K562 (cell line): Measurements from ENCODE around the gene SLC9C2. TPM values are rescaled to one million over a fixed set of nuclear protein-coding genes. Genes with fewer than 3 reads are reported as not detected.
A peak's percentile ranks its signal among the peaks of the same experiment; 100 is the strongest.

ENCODE experiments used
- CEBPB ChIP-seq: fragments of 450-650 bp; IDR thresholded peaks from 2 replicates; pipeline ENCODE4 v1.6.1; 2016; ENCODE audit warnings: missing genetic modification characterization, missing compliant biosample characterization
- CHD2 ChIP-seq: IDR thresholded peaks from 2 replicates; pipeline ENCODE4 v1.6.1; 2011; ENCODE audit warnings: low read depth, low read length
- FIP1L1 ChIP-seq: fragments of 200-400 bp; formaldehyde crosslinking; IDR thresholded peaks from 2 replicates; pipeline ENCODE4 v1.6.1; 2018; ENCODE audit warnings: mild to moderate bottlenecking, low read depth, low read length; ENCODE audit not compliant: poor library complexity, severe bottlenecking
- HNRNPUL1 ChIP-seq: fragments of 200-400 bp; formaldehyde crosslinking; IDR thresholded peaks from 2 replicates; pipeline ENCODE4 v1.6.1; 2017; ENCODE audit warnings: low read length
- NCOA6 ChIP-seq: fragments of 450-650 bp; IDR thresholded peaks from 2 replicates; pipeline ENCODE4 v1.6.1; 2017; ENCODE audit warnings: mild to moderate bottlenecking
- NR2C2 ChIP-seq, 2 experiments: fragments of 200-800 bp in 1 of 2; sonication (Bioruptor generic) in 1 of 2; sonication (generic) in 1 of 2; formaldehyde crosslinking in 1 of 2; IDR thresholded peaks; 2 replicates each; pipeline versions ENCODE4 v1.6.1 to v1.8.0; 2016 to 2022; ENCODE audit warnings: mild to moderate bottlenecking in 1 of 2, missing compliant biosample characterization in 1 of 2, missing genetic modification characterization in 1 of 2, missing genetic modification reagents in 1 of 2
- POLR2A ChIP-seq: fragments of 450-650 bp; conservative IDR thresholded peaks from 2 replicates; pipeline ENCODE4 v1.6.1; 2016
- PURB ChIP-seq: sonication (generic); formaldehyde crosslinking; IDR thresholded peaks from 2 replicates; pipeline ENCODE4 v1.9.0; 2021; ENCODE audit warnings: low read depth, mild to moderate bottlenecking, missing genetic modification reagents
- SLC30A9 ChIP-seq: fragments of 250-450 bp; sonication (Bioruptor Pico); IDR thresholded peaks from 2 replicates; pipeline ENCODE4 v1.8.0; 2022; ENCODE audit warnings: mild to moderate bottlenecking, moderate library complexity
- TEAD2 ChIP-seq: fragments of 450-650 bp; IDR thresholded peaks from 2 replicates; pipeline ENCODE4 v1.6.1; 2016; ENCODE audit warnings: missing genetic modification characterization, control low read depth, missing compliant biosample characterization
- ZBTB8A ChIP-seq: fragments of 450-650 bp; IDR thresholded peaks from 2 replicates; pipeline ENCODE4 v1.6.1; 2018; ENCODE audit warnings: mild to moderate bottlenecking, moderate library complexity; ENCODE audit not compliant: partially characterized antibody
- ZC3H8 ChIP-seq: fragments of 450-650 bp; IDR thresholded peaks from 2 replicates; pipeline ENCODE4 v1.6.1; 2017
- ZFP1 ChIP-seq: fragments of 450-650 bp; formaldehyde crosslinking; IDR thresholded peaks from 2 replicates; pipeline ENCODE4 v1.4.0; 2020; ENCODE audit warnings: mild to moderate bottlenecking, mixed read lengths
- ZNF507 ChIP-seq: conservative IDR thresholded peaks from 2 replicates; pipeline ENCODE4 v1.6.1; 2017; ENCODE audit warnings: missing genetic modification characterization, missing compliant biosample characterization
- polyA plus RNA-seq, 8 experiments: library from polyadenylated mRNA; depleted of rRNA in 4 of 8; stranded (reverse) in 5 of 8; unstranded in 3 of 8; fragments of >200 nt; fragmentation: Nextera tagmentation in 2 of 8; fragmentation: Illumina TruSeq in 1 of 8; extraction: Ambion mirVana in 2 of 8; extraction: Trizol in 1 of 8; gene quantifications; 2 replicates each; pipeline versions ENCODE4 v1.2.1 to v1.2.3, GENCODE V29; 2011 to 2014; ENCODE audit warnings: inconsistent platforms in 1 of 8, missing spikeins in 1 of 8
- total RNA-seq, 7 experiments: library from RNA; depleted of rRNA in 6 of 7; stranded (reverse); fragments of >200 nt in 6 of 7; fragmentation: Illumina TruSeq in 2 of 7; extraction: Trizol in 2 of 7; gene quantifications; 2 replicates each; pipeline versions ENCODE4 v1.2.1 to v1.2.3, GENCODE V29; 2011 to 2021; ENCODE audit warnings: low replicate concordance in 1 of 7
- TF ChIP-seq, protein P1 (sequence below): fragments of 200-400 bp; formaldehyde crosslinking; IDR thresholded peaks from 2 replicates; pipeline ENCODE4 v1.6.1; 2017; ENCODE audit warnings: mild to moderate bottlenecking, low read depth, low read length, moderate library complexity
- TF ChIP-seq, protein P2 (sequence below), 3 experiments: fragments of 200-800 bp in 1 of 3; sonication (Bioruptor generic) in 1 of 3; sonication (generic) in 1 of 3; formaldehyde crosslinking in 1 of 3; IDR thresholded peaks; 2 replicates each; pipeline versions ENCODE4 v1.6.1 to v1.8.0; 2016 to 2022; ENCODE audit warnings: mild to moderate bottlenecking in 2 of 3, missing compliant biosample characterization in 2 of 3, missing genetic modification characterization in 2 of 3, missing genetic modification reagents in 1 of 3

The SLC9C2 gene
- total and polyA plus RNA-seq, 9 of the 15 experiments (the other 6 are each of a cell fraction or from before 2014, with no cell fraction given), result 0.11 to 0.22 (median 0.15) TPM; not detected in 5

DNA sequence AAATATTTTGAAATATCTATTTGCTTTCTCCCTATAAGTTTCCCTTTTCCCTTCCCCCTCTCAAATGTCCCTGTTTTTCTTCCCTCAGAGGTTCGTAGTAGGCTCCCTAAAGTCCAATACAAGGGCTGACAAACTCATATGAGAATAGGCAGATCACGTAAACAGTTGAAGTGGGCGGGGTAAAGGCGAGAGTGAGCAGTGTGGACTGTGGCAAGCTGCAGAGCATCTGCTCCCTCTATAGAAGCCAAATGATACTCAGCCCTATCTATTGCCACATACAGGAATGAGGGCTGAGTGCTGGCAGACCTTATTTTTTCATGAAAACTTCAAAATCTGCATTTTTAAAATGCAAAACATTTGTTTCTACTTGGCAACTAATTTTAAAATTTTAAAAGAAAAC, 99.5 kb downstream of the SLC9C2 start (continued):
- TF ChIP-seq, protein P1, sequence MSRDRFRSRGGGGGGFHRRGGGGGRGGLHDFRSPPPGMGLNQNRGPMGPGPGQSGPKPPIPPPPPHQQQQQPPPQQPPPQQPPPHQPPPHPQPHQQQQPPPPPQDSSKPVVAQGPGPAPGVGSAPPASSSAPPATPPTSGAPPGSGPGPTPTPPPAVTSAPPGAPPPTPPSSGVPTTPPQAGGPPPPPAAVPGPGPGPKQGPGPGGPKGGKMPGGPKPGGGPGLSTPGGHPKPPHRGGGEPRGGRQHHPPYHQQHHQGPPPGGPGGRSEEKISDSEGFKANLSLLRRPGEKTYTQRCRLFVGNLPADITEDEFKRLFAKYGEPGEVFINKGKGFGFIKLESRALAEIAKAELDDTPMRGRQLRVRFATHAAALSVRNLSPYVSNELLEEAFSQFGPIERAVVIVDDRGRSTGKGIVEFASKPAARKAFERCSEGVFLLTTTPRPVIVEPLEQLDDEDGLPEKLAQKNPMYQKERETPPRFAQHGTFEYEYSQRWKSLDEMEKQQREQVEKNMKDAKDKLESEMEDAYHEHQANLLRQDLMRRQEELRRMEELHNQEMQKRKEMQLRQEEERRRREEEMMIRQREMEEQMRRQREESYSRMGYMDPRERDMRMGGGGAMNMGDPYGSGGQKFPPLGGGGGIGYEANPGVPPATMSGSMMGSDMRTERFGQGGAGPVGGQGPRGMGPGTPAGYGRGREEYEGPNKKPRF, result no peak
- TF ChIP-seq PURB (CRISPR knock-in tag) (no peak), ZNF507 (tag) (no peak), SLC30A9 (CRISPR knock-in tag) (no peak), ZFP1 (CRISPR knock-in tag) (no peak), ZC3H8 (no peak), CEBPB (peak; percentile 86), HNRNPUL1 (no peak), NCOA6 (no peak), NR2C2 (CRISPR knock-in tag; IDR thresholded peaks at IDR 0.05) (no peak), NR2C2 (tag; IDR thresholded peaks at IDR 0.05) (no peak), CHD2 (no peak), POLR2A (no peak), TEAD2 (tag) (no peak), FIP1L1 (no peak), ZBTB8A (no peak)
- TF ChIP-seq, protein P2, sequence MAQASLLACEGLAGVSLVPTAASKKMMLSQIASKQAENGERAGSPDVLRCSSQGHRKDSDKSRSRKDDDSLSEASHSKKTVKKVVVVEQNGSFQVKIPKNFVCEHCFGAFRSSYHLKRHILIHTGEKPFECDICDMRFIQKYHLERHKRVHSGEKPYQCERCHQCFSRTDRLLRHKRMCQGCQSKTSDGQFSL (CRISPR knock-in tag; IDR thresholded peaks at IDR 0.05), result no peak
- TF ChIP-seq, protein P2 (tag; IDR thresholded peaks at IDR 0.05), result no peak
